A549 (cell line): Measurements from ENCODE around the gene AKAP10. TPM values are rescaled to one million over a fixed set of nuclear protein-coding genes. Genes with fewer than 3 reads are reported as not detected.
"Not testable (repeated sequence)": the region's sequence is repeated elsewhere in the genome, so short reads cannot be mapped to it uniquely, and the experiment has no call there.

Experiments used
- ATAC-seq, 2 experiments: fragments of 200-7000 bp in 1 of 2; fragments of >200 bp in 1 of 2; cut with Nextera tagmentation in 1 of 2; cut with Tn5 transposase in 1 of 2; 3 replicates each; pipeline versions ENCODE4 v1.8.0 to v1.9.1; 2018 to 2020; ENCODE audit warnings: mild to moderate bottlenecking in 1 of 2, moderate library complexity in 1 of 2
- CTCF ChIA-PET: fragments of 300-600 bp; sonication (Branson Sonifier 250); formaldehyde crosslinking; extraction: SDS; loops from one replicate; lab custom pipeline; 2021; ENCODE audit warnings: antibody characterized with exemption, inconsistent platforms; lab: Yijun Ruan, JAX
- POLR2A ChIA-PET: fragments of 350-600 bp; formaldehyde crosslinking; extraction: SDS; loops from one replicate; lab custom pipeline; 2021; ENCODE audit warnings: antibody characterized with exemption, inconsistent platforms; lab: Yijun Ruan, JAX
- DNase-seq, 2 experiments: peaks; one replicate each; pipeline versions ENCODE4 v3.0.0 to v3.0.0-alpha.2; 2011 to 2016; ENCODE audit warnings: low read depth in 1 of 2, low spot score in 1 of 2
- FAIRE-seq: peaks from 2 replicates; lab custom pipeline; 2011; peaks lifted over from hg19 to GRCh38; lab: Jason Lieb, UNC
- H3K27ac ChIP-seq, 2 experiments: fragments of >200 bp; sonication (Bioruptor Twin); formaldehyde crosslinking; 3 replicates each; pipeline ENCODE4 v1.5.1; 2016 to 2017
- H3K4me1 ChIP-seq: fragments of >200 bp; sonication (Bioruptor Twin); formaldehyde crosslinking; 3 replicates; pipeline ENCODE4 v1.6.1; 2016
- H3K4me2 ChIP-seq: fragments of >200 bp; sonication (Bioruptor Twin); formaldehyde crosslinking; 3 replicates; pipeline ENCODE4 v1.6.1; 2016
- H3K4me3 ChIP-seq: fragments of >200 bp; sonication (Bioruptor Twin); formaldehyde crosslinking; 3 replicates; pipeline ENCODE4 v1.5.1; 2016
- H3K9me3 ChIP-seq: fragments of >200 bp; sonication (Bioruptor Twin); formaldehyde crosslinking; 3 replicates; pipeline ENCODE4 v1.6.1; 2016
- BHLHE40 ChIP-seq: IDR thresholded peaks from 2 replicates; pipeline ENCODE4 v1.6.1; 2012; ENCODE audit warnings: low read depth, low read length, inconsistent platforms
- CHD2 ChIP-seq: fragments of 150-350 bp; IDR thresholded peaks from 2 replicates; pipeline ENCODE4 v1.6.1; 2014; ENCODE audit warnings: low read length; ENCODE audit not compliant: partially characterized antibody
- EHF ChIP-seq: fragments of 250-450 bp; sonication (Bioruptor Pico); IDR thresholded peaks from 2 replicates; pipeline ENCODE4 v1.5.0; 2020; ENCODE audit warnings: mild to moderate bottlenecking
- EP300 ChIP-seq, 2 experiments: fragments of >200 bp; sonication (Bioruptor Twin); formaldehyde crosslinking; IDR thresholded peaks; 2 replicates in 1 of 2; 3 replicates in 1 of 2; pipeline ENCODE4 v1.6.1; 2016 to 2017
- FOSB ChIP-seq: fragments of 250-450 bp; sonication (Bioruptor Pico); IDR thresholded peaks from 2 replicates; pipeline ENCODE4 v1.5.0; 2020; ENCODE audit warnings: mild to moderate bottlenecking, moderate library complexity
- GATA3 ChIP-seq: IDR thresholded peaks from 2 replicates; pipeline ENCODE4 v1.6.1; 2012; ENCODE audit warnings: borderline replicate concordance
- HOXB13 ChIP-seq: fragments of 250-450 bp; sonication (Bioruptor Pico); IDR thresholded peaks from 2 replicates; pipeline ENCODE4 v1.5.0; 2020; ENCODE audit warnings: low read depth, mild to moderate bottlenecking, moderate library complexity
- KDM1A ChIP-seq: fragments of 200-600 bp; sonication (generic); IDR thresholded peaks from 2 replicates; pipeline ENCODE4 v1.6.1; 2016; ENCODE audit warnings: low read depth, mild to moderate bottlenecking
- KDM5A ChIP-seq: fragments of 200-600 bp; sonication (generic); IDR thresholded peaks from 2 replicates; pipeline ENCODE4 v1.6.1; 2016; ENCODE audit warnings: antibody characterized with exemption, mild to moderate bottlenecking
- MAFK ChIP-seq: fragments of 450-650 bp; IDR thresholded peaks from 2 replicates; pipeline ENCODE4 v1.6.1; 2014; ENCODE audit not compliant: partially characterized antibody
- MYC ChIP-seq: IDR thresholded peaks from 2 replicates; pipeline ENCODE4 v1.6.1; 2012; ENCODE audit warnings: mild to moderate bottlenecking, inconsistent platforms, low read length, improper control_type of control experiment, borderline replicate concordance
- NFE2L2 ChIP-seq: fragments of 150-350 bp; conservative IDR thresholded peaks from 2 replicates; pipeline ENCODE4 v1.6.1; 2014; ENCODE audit warnings: low read length
- NPAS2 ChIP-seq: fragments of 250-450 bp; sonication (Bioruptor Pico); IDR thresholded peaks from 2 replicates; pipeline ENCODE4 v1.8.0; 2022; ENCODE audit warnings: mild to moderate bottlenecking, moderate library complexity, borderline replicate concordance
- RAD21 ChIP-seq, 2 experiments: fragments of >200 bp in 1 of 2; sonication (Bioruptor Twin) in 1 of 2; formaldehyde crosslinking in 1 of 2; IDR thresholded peaks in 1 of 2; conservative IDR thresholded peaks in 1 of 2; 2 replicates in 1 of 2; 3 replicates in 1 of 2; pipeline ENCODE4 v1.6.1; 2012 to 2018; ENCODE audit warnings: inconsistent platforms in 1 of 2
- SMC3 ChIP-seq: fragments of >200 bp; sonication (Bioruptor Twin); formaldehyde crosslinking; IDR thresholded peaks from 3 replicates; pipeline ENCODE4 v1.6.1; 2018; ENCODE audit warnings: inconsistent platforms
- SREBF2 ChIP-seq: fragments of 450-650 bp; IDR thresholded peaks from 2 replicates; pipeline ENCODE4 v1.6.1; 2014; ENCODE audit warnings: mild to moderate bottlenecking, moderate library complexity
- ZNF302 ChIP-seq: fragments of 250-450 bp; sonication (Bioruptor Pico); IDR thresholded peaks from 2 replicates; pipeline ENCODE4 v1.9.0; 2021; ENCODE audit warnings: inconsistent platforms, mild to moderate bottlenecking, moderate library complexity
- WGBS: methylation state at CpG from one replicate; pipeline ENCODE4 v1.1.6; 2017; ENCODE audit errors: missing lambda C conversion rate; 5-methylcytosine and 5-hydroxymethylcytosine counted together
- polyA plus RNA-seq, 4 experiments: library from polyadenylated mRNA; depleted of rRNA in 3 of 4; stranded (reverse); fragments of >200 nt; fragmentation: RNase III in 1 of 4; extraction: RNeasy Plus Mini Kit Qiagen cat#74134 plus additional on column Dnase treatment in 1 of 4; gene quantifications; 2 replicates in 3 of 4; 3 replicates in 1 of 4; pipeline ENCODE4 v1.2.3, GENCODE V29; 2011 to 2017
- small RNA-seq, 6 experiments: library from RNA; depleted of rRNA; stranded (forward); fragments of <200 nt; gene quantifications; one replicate each; pipeline ENCODE3, GENCODE V24; 2012
- TF ChIP-seq, protein P1 (sequence below): fragments of >200 bp; sonication (Bioruptor Twin); formaldehyde crosslinking; IDR thresholded peaks from 3 replicates; pipeline ENCODE4 v1.5.1; 2016
- TF ChIP-seq, protein P2 (sequence below): fragments of >200 bp; sonication (Bioruptor Twin); formaldehyde crosslinking; IDR thresholded peaks from 3 replicates; pipeline ENCODE4 v1.6.1; 2016
- TF ChIP-seq, protein P3 (sequence below): fragments of 200-600 bp; sonication (generic); IDR thresholded peaks from 2 replicates; pipeline ENCODE4 v1.6.1; 2016; ENCODE audit warnings: antibody characterized with exemption, mild to moderate bottlenecking, moderate library complexity

Gene AKAP10
- polyA plus RNA-seq, 2 of the 4 experiments (the other 2 are of a cell fraction), result 22.0 to 51.1 TPM

DNA sequence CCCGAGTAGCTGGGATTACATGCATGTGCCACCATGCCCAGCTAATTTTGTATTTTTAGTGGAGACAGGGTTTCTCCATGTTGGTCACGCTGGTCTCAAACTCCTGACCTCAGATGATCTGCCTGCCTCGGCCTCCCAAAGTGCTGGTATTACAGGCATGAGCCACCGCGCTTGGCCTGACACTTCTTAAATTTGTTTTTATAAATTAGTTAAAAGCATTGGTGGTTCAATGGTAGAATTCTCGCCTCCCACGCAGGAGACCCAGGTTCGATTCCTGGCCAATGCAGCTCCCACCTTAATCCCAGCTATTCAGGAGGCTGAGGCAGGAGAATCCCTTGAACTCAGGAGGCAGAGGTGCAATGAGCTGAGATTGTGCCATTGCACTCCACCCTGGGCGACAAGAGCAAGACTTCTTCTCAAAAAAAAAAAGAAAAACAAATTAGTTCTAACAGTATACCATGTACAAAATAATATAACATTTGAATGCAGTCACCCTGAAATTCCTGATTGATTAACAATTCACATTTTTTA is 116.9 kb downstream of the AKAP10 start:
- POLR2A ChIA-PET, H3K4me3 ChIP-seq, H3K4me1 ChIP-seq, H3K4me2 ChIP-seq, H3K9me3 ChIP-seq, FAIRE-seq, H3K27ac ChIP-seq: not testable (repeated sequence)
- CTCF ChIA-PET, result interaction anchor here (0.6 to 1.6 kb wide), 2 partner anchors 21 to 51 kb away, joined by 3 read pairs; no protein-coding TSS in a partner anchor
- DNase-seq (peak in 1 of 2 experiments; percentile 54), ATAC-seq (peak in 1 of 2 experiments; percentile 64; a peak in 3 of 6 replicates)
- TF ChIP-seq SREBF2, result peak; percentile 33; the same call in 1 of the 2 replicates
- 89% methylated on average over 9 of the region's 9 CpGs for WGBS

DNA sequence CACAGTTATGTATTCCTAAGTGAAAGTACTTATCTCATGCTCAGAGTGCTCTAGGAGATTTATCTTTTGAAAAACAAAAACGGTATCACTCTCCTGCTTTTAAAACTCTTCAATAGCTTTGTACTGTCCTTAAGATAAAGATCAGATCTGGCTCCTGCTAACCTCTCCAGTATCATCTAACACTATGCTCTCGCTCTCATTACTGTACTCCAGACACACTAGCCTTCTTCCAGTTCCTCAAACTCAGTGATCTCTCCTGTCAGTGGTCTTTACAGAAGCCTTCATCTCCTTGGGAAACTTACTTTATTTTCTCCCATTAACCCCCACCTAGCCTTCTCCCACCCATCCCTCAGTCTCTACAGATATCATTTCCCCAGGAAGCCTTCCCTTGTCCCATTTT is 120.0 kb downstream of the AKAP10 start:
- Histone ChIP-seq H3K9me3 (no peaks in the 10 kb centered on the region), H3K4me2 (no peak overlapping the region), H3K4me3 (no peak overlapping the region), H3K4me1 (no peaks in the 10 kb centered on the region; the same call in 2 of the 3 replicates), H3K27ac (no peak overlapping the region)
- no peak for FAIRE-seq
- no peak for ATAC-seq
- POLR2A ChIA-PET, result no interaction called here
- DNase-seq, result no peak
- 63% methylated on average over 2 of the region's 2 CpGs for WGBS
- CTCF ChIA-PET, result interaction anchor here (0.6 to 3.2 kb wide), 2 partner anchors 9 to 11 kb away, joined by 3 to 15 read pairs; partner anchors contain the start of gene ULK2
- TF ChIP-seq EHF (CRISPR knock-in tag) (no peak), ZNF302 (CRISPR knock-in tag) (no peak), KDM1A (no peak), HOXB13 (CRISPR knock-in tag) (no peak), RAD21 (conservative IDR thresholded peaks at IDR 0.05 in 1 of 2, IDR thresholded peaks at IDR 0.05 in 1 of 2) (no peak), BHLHE40 (no peak), GATA3 (no peak), NPAS2 (CRISPR knock-in tag) (no peak), MYC (no peak), CHD2 (no peak), FOSB (CRISPR knock-in tag) (no peak), EP300 (IDR thresholded peaks at IDR 0.05) (no peak), NFE2L2 (no peak), KDM5A (no peak), SMC3 (no peak), MAFK (no peak)
- TF ChIP-seq, protein P1, sequence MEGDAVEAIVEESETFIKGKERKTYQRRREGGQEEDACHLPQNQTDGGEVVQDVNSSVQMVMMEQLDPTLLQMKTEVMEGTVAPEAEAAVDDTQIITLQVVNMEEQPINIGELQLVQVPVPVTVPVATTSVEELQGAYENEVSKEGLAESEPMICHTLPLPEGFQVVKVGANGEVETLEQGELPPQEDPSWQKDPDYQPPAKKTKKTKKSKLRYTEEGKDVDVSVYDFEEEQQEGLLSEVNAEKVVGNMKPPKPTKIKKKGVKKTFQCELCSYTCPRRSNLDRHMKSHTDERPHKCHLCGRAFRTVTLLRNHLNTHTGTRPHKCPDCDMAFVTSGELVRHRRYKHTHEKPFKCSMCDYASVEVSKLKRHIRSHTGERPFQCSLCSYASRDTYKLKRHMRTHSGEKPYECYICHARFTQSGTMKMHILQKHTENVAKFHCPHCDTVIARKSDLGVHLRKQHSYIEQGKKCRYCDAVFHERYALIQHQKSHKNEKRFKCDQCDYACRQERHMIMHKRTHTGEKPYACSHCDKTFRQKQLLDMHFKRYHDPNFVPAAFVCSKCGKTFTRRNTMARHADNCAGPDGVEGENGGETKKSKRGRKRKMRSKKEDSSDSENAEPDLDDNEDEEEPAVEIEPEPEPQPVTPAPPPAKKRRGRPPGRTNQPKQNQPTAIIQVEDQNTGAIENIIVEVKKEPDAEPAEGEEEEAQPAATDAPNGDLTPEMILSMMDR, result no peak
- TF ChIP-seq, protein P2, sequence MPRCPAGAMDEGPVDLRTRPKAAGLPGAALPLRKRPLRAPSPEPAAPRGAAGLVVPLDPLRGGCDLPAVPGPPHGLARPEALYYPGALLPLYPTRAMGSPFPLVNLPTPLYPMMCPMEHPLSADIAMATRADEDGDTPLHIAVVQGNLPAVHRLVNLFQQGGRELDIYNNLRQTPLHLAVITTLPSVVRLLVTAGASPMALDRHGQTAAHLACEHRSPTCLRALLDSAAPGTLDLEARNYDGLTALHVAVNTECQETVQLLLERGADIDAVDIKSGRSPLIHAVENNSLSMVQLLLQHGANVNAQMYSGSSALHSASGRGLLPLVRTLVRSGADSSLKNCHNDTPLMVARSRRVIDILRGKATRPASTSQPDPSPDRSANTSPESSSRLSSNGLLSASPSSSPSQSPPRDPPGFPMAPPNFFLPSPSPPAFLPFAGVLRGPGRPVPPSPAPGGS, result no peak
- TF ChIP-seq, protein P3, sequence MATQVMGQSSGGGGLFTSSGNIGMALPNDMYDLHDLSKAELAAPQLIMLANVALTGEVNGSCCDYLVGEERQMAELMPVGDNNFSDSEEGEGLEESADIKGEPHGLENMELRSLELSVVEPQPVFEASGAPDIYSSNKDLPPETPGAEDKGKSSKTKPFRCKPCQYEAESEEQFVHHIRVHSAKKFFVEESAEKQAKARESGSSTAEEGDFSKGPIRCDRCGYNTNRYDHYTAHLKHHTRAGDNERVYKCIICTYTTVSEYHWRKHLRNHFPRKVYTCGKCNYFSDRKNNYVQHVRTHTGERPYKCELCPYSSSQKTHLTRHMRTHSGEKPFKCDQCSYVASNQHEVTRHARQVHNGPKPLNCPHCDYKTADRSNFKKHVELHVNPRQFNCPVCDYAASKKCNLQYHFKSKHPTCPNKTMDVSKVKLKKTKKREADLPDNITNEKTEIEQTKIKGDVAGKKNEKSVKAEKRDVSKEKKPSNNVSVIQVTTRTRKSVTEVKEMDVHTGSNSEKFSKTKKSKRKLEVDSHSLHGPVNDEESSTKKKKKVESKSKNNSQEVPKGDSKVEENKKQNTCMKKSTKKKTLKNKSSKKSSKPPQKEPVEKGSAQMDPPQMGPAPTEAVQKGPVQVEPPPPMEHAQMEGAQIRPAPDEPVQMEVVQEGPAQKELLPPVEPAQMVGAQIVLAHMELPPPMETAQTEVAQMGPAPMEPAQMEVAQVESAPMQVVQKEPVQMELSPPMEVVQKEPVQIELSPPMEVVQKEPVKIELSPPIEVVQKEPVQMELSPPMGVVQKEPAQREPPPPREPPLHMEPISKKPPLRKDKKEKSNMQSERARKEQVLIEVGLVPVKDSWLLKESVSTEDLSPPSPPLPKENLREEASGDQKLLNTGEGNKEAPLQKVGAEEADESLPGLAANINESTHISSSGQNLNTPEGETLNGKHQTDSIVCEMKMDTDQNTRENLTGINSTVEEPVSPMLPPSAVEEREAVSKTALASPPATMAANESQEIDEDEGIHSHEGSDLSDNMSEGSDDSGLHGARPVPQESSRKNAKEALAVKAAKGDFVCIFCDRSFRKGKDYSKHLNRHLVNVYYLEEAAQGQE, result no peak

Small RNA genes within 50 kb of the gene (small RNA-seq; reads per million reads assigned to genes)
- gene AC015726.2, result 0 reads per million in 6 experiments

Other genes with a start within 250 kb of the AKAP10 start
- 1,190 and 1,547 TPM in 2 replicates for gene ALDH3A1, start 229.5 kb downstream of the AKAP10 start, polyA plus RNA-seq (2011; rRNA removed)
- gene ALDH3A1, start 229.5 kb downstream of the AKAP10 start, polyA plus RNA-seq (2017; fragmentation: RNase III; extraction: RNeasy Plus Mini Kit Qiagen cat#74134 plus additional on column Dnase treatment), result 833 to 1,094 TPM (median 959 TPM) in 3 replicates
- 40.9 and 83.3 TPM in 2 replicates for gene ULK2, start 109.9 kb downstream of the AKAP10 start, polyA plus RNA-seq (2011; rRNA removed)
- gene ULK2, start 109.9 kb downstream of the AKAP10 start, polyA plus RNA-seq (2017; fragmentation: RNase III; extraction: RNeasy Plus Mini Kit Qiagen cat#74134 plus additional on column Dnase treatment), result 11.1 to 14.4 TPM (median 12.9 TPM) in 3 replicates
- 40.1 and 45.1 TPM in 2 replicates for gene SPECC1, start 31.5 kb upstream of the AKAP10 start, polyA plus RNA-seq (2011; rRNA removed)
- 55.0 to 70.3 TPM (median 66.2 TPM) in 3 replicates for gene SPECC1, start 31.5 kb upstream of the AKAP10 start, polyA plus RNA-seq (2017; fragmentation: RNase III; extraction: RNeasy Plus Mini Kit Qiagen cat#74134 plus additional on column Dnase treatment)